Activated CD4-positive, CD25-positive, alpha-beta regulatory T cell treated with anti-CD3 and anti-CD28 coated beads, Interleukin-2, amount 50 U/mL, for 72 hours (primary cell): ENCODE data around the gene PARP16.

ENCODE experiments used
- DNase-seq: peaks from one replicate; pipeline ENCODE4 v3.0.0; 2021

Gene PARP16

GRCh38 chr15:65286704-65287519 is at the start of gene PARP16:
TSS of gene PARP16 (minus strand) at chr15:65286883. CDS start at chr15:65286426, 457 bp downstream.
- DNase-seq: peak; percentile 93

DNA sequence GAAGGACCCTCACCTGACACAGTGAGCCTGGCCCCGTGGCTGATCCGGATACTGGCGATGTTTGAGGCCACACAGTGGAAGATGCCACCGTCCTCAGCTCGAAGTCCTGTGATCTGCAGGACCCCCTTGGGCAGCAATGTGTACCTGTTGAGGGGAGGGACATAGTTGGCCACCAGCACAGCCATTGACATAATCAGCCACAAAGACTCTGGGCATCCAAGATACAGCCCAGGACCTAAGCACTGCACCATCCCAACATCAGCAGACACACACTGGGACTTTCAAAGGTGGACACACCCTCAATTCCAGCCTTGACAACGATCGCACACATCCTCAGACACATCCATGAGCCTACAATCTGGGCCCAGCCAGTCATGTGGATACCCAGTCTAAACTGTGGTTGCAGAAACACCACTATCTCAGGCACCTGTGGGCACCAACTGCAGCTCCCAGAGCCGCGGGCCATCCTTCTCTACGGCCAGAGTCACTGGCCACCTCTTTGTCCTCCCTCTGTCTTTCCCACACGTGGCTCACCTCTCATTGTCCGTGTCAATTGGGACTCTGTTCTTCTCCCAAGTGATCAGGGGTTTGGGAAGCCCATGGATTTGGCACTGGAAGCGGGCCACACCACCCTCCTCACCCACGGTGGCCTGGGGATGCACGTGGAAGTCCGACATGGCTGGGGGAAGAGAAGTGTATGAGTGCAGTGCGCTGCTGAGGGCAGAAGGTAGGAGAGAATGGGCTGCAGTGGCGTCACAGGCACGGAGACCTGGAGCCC is 48.8 kb upstream of the PARP16 start:
- no peak for DNase-seq

DNA sequence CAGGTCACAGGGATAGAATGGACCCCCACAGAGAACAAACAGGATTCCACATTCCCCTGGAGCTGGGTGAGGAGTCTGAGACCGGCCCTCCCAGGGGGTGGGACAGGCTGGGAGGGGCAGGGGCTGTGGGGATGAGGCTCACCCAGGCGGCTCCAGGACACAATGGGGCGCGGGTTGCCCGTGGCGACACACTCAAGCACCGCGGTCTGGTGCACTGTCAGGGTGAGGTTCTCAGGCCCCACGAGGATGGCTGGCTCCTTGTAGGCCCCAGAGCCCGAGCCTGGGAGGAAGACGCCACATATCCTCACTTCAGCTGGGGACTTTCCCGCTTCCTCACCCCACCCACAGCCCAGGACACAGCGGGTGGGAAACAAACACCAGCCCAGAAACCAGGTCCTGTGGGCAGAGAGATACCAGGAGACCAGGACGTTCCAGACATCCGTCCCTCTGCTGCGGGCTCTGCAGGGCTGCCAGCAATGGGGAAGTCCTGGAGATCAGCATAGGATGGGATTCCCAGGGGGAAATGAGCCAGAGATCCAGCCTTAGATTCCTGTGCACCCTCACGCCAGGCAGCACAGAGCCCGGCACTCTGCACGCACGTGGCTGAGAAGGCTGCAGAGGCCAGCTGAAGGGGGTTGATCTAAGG is 48.0 kb upstream of the PARP16 start:
- no peak for DNase-seq

- DNase-seq: no peak
Observed at GRCh38 chr15:65333856-65334255, 47.2 kb upstream of the PARP16 start.

GRCh38 chr15:65333148-65333820 is 46.6 kb upstream of the PARP16 start:
- DNase-seq: no peak

DNA sequence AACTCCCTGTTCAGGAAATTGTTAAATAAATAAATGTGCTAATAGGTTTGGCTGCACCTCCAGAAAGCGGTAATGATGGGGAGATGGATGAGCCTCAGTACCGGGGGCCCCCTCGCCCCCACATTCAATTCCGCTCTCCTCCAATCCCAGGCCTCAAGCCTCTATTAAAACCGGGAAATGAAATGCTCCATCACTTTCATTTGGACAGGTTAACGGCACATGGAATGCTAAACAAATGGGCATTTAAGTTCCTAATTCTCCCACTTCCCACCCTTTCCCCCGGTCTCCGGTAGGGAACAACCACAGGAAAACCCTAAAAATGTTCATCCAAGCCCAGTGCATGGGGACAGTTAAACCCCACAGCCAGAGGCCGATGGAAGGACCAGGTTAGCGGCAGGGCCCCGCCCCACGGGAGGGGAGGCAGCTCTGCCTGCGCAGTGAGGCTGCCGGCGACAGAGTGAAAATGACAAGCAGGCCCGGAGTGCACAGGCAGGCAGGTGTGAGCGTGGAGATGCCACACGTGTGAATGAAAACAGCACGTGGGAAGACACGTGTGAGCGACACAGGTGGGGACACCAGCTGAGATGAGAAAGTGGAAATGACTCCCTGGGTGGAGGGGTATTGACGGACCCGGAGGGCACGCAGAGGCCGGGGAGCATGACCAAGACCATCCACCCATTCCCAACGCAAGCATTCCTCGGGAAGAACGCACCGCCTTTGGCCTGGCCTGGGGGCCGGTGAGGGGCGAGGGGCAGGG is 45.9 kb upstream of the PARP16 start:
- no peak for DNase-seq

- DNase-seq: no peak
Observed at GRCh38 chr15:65331811-65332210, 45.1 kb upstream of the PARP16 start.

GRCh38 chr15:65330934-65331645 is 44.4 kb upstream of the PARP16 start:
- DNase-seq: no peak

DNA sequence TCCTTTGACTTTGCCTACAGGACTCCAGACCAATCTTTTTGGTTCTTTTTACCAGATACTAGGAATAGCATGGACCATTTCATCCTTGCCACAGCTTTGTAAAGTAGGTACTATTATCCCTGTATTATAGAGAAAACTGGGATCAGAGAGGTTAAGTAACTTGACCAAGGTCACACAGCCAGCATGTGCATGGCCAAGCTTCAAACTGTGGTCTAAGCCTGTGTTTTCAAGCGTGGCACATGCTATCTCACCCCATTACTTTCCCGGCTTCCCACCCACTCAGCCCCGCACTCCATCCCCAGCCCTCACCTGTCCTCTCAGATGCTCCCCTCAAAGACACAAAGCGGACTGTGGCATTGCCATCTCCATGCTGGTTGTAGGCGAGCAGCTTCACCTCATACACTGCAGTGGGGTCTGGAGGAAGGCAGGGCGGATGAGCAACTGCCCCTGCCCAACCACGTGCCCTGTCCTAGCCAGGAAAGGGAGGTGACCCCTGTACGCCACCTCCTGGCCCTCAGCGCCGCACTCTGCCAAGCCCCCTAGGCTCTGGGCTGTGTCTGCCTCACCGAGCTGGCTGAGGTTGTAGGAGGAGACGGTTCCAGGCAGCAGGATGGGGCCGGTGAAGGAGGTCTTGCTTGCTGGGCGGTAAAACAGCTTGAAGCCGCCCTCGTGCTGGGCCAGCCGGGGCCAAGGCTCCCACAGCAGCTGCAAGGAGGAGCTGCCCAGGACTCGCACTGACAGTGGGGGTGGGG is 43.5 kb upstream of the PARP16 start:
- no peak for DNase-seq

DNA sequence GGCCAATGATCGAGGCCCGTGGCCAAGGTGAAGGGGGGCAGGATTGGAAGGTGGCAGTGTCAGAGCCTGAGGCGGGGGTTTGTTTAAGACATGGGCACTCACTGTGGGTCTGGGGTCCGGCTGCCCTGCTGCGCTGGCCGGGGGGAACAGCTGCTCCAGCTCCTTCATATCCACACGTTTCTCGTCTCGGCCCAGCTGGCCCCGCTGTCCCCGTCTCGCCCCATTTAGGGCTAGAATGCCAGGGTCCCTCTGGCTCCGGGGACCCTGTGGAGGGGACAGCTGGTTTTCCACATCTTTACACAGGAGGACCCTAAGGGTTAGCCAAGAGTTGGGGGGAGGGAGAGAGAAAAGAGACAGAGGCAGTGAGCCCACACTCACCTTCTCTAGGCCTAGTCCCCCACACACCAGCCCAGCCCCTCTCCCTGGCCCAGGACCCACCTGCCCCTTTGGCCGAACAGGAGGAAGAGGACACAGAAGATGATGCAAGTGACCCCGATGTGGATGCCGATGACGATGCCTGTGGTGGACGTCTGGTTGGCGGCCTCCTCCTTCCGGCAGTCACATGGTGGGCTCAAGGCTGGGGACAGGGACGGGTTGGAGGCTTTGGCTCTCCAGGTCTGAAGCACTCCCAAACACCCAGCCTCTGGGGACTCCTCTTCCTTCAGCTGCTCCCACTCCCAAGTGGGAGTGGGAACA is 42.8 kb upstream of the PARP16 start:
- no peak for DNase-seq

DNA sequence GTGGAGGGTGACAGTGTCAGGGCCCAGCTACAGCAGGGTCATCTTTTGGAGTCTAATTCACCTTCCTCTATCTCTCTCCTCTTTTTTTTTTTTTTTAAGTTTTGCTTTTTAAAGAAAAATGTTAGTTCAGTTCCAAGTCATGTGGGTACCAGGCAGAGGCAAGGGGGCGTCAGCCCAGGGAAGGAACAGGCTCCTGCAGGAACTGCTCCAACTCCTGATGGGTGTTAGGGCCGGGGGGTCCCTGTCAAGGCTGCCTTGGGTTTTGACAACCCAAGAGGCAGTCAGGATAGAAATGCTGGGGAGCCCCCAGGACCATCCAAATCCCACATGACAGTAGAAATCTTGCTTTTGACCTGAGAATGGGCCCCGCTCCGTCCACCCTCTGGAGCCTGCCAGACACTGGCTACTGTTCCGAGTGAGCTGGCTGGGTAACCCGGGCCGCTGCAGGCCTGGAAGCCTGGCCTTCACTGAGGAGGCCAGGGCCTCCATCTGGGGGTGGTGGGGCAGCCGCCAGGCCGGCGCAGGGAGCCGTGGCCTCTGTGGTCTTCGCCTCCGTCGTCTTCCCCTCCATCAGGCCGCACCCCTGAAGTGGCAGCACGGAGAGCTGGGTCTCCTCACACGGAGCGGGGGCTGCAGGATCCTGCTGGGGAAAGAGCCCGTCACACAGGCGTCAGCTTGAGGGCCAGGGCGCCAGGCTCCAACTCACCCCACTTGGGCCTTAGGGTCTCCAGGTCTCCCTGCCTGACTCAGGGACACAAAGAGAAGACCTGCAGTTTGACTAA is 42.0 kb upstream of the PARP16 start:
- DNase-seq: no peak

GRCh38 chr15:65327651-65328393 is 41.1 kb upstream of the PARP16 start:
- DNase-seq: no peak

GRCh38 chr15:65326818-65327217 is 40.1 kb upstream of the PARP16 start:
- DNase-seq: no peak

- no peak for DNase-seq
Observed at GRCh38 chr15:65326117-65326526, 39.4 kb upstream of the PARP16 start.

DNA sequence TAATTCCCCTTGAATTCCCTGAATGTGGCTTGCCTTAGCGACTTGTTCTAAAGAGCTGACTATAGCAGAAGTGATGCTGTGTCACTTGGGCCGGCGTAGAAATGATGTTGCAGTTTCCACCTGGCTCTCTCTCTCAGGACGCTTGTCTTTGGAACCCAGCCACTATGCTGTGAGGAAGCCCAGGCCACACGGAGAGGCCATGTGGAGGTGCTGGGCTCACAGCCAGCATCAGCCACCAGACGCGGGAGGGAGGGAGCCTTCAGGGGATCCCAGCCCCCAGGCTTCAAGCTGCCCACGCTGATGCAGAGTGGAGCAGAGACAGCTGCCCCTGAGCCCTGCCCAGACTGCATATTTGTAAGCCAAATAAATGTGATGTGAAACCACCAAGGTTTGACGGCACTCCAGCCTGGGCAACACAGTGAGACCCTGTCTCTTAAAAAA is 36.4 kb upstream of the PARP16 start:
- no peak for DNase-seq

- DNase-seq: peak; percentile 75
Observed at GRCh38 chr15:65318870-65319356, 32.2 kb upstream of the PARP16 start.

DNA sequence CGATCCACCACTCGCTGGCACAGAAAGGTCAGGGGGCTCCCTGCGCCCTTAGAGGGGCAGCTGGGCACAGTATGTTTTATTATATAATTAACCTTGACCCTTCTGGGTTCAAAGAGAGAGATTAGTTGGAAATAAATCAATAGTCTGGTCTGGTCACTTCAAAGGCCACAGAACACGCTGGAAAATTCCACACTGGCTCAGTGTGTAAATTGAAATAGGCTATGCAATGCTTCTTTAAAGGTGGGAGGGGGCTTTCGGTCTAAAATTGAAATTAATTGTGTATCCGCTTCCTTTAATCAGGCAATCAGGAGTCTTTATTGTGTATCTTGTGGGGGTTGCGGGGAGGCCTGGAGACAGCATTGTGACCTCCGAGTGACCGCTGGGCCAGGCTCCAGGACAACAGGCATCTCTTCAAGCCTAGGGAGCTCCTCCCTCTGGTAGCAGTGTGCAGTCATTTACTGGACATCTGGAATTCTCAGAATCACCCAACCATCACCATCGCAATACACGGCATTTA is 25.8 kb upstream of the PARP16 start:
- DNase-seq: no peak

DNA sequence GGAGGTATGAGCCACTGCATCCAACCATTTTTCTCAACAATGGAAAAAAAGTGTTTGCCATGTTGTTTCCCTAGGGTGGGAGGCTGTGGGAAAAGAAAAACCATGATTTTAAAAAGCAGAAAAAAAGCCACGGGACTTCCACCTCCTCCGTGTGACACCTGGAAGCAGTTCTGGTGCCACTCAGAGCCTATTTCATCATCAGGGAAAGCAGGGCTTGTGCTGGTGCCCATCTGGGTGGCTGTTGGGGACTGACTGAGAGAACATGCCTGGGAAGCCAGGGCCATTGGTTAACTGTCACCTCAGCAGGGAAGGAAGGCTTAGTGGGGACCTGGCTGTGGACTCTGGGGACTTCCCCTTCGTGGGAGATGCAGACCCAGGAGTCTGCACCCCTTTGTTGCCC is 25.1 kb upstream of the PARP16 start:
- DNase-seq: no peak
